Endothelial cell of umbilical vein (primary cell): Measurements from ENCODE around the gene FGFRL1.

Experiments
- FOS ChIP-seq: IDR thresholded peaks from 2 replicates; pipeline ENCODE4 v1.6.1; 2011; ENCODE audit warnings: mild to moderate bottlenecking, low read length, moderate library complexity, borderline replicate concordance; ENCODE audit not compliant: insufficient read depth
- MYC ChIP-seq: IDR thresholded peaks from one replicate; pipeline ENCODE4 v1.6.1; 2011; ENCODE audit warnings: mild to moderate bottlenecking, low read depth, low read length
- POLR2A ChIP-seq: IDR thresholded peaks from 2 replicates; pipeline ENCODE4 v1.6.1; 2012; ENCODE audit warnings: low read depth, mild to moderate bottlenecking, control low read depth, low read length
- TF ChIP-seq, protein P1 (sequence below), 2 donors: IDR thresholded peaks; 1 replicate in 1 of 2; 2 replicates in 1 of 2; pipeline ENCODE4 v1.5.1; 2011; ENCODE audit warnings: low read length in 2 of 2, mild to moderate bottlenecking in 2 of 2, moderate library complexity in 2 of 2, control low read depth in 1 of 2, inconsistent platforms in 1 of 2, low read depth in 1 of 2; ENCODE audit not compliant: insufficient read depth in 1 of 2; ENCODE audit errors: extremely low read depth in 1 of 2

DNA sequence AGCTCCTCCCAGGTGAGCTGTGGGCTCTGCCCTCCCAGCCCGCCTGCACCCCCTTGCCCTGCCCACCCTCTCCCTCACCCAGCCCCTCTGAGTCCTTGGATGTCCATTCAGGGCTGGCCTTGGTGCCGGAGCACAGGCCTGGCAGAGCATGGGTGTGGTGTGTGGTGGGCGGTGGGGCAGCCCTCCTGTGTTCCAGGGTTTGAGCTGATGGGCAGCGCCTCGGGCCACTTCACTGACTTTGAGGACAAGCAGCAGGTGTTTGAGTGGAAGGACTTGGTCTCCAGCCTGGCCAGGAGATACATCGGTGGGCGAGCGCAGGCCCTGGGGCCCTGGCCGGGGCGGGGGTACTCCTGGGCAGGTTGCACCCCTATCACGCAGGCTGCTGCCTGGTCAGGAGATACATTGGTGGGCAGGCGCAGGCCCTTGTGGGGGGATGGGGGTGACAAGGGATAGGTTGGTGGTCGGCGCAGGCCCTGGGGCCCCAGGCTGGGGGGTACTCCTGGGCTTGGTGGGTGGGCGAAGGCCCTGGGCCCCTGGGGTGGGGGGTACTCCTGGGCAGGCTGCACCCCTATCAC is 10.7 kb upstream of the FGFRL1 start:
- TF ChIP-seq FOS (no peak), MYC (no peak), POLR2A (no peak)
- TF ChIP-seq, protein P1, sequence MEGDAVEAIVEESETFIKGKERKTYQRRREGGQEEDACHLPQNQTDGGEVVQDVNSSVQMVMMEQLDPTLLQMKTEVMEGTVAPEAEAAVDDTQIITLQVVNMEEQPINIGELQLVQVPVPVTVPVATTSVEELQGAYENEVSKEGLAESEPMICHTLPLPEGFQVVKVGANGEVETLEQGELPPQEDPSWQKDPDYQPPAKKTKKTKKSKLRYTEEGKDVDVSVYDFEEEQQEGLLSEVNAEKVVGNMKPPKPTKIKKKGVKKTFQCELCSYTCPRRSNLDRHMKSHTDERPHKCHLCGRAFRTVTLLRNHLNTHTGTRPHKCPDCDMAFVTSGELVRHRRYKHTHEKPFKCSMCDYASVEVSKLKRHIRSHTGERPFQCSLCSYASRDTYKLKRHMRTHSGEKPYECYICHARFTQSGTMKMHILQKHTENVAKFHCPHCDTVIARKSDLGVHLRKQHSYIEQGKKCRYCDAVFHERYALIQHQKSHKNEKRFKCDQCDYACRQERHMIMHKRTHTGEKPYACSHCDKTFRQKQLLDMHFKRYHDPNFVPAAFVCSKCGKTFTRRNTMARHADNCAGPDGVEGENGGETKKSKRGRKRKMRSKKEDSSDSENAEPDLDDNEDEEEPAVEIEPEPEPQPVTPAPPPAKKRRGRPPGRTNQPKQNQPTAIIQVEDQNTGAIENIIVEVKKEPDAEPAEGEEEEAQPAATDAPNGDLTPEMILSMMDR (IDR thresholded peaks at IDR 0.05; ENCODE audit: extremely low read depth in 1 of 2, insufficient read depth in 1 of 2, low read depth in 1 of 2, low read length in 2 of 2) = no peak
